BE2C (cell line): ENCODE measurements around the gene ZMAT5.

Experiments
- DNase-seq: peaks from one replicate; pipeline ENCODE4 v3.0.0-alpha.2; 2020
- H3K27me3 ChIP-seq: fragments of 250-450 bp; sonication (Bioruptor Pico); 2 replicates; pipeline ENCODE4 v1.5.1; 2020; ENCODE audit warnings: mild to moderate bottlenecking
- H3K36me3 ChIP-seq: fragments of 250-450 bp; sonication (Bioruptor Pico); 2 replicates; pipeline ENCODE4 v1.5.1; 2020; ENCODE audit warnings: mild to moderate bottlenecking
- H3K4me1 ChIP-seq: fragments of 250-450 bp; sonication (Bioruptor Pico); 2 replicates; pipeline ENCODE4 v1.5.1; 2020
- H3K4me3 ChIP-seq: 2 replicates; pipeline ENCODE4 v1.5.1; 2011; ENCODE audit warnings: low read depth, low read length
- H3K9me3 ChIP-seq: fragments of 250-450 bp; sonication (Bioruptor Pico); 2 replicates; pipeline ENCODE4 v1.5.1; 2020
- CTCF ChIP-seq: IDR thresholded peaks from 2 replicates; pipeline ENCODE4 v1.5.1; 2012; ENCODE audit warnings: mild to moderate bottlenecking, low read depth, low read length

ZMAT5 gene

GRCh38 chr22:29697853-29698598 lies 68.8 kb downstream of the ZMAT5 start:
- TF ChIP-seq CTCF: no peak
- Histone ChIP-seq H3K36me3 (peaks cover 22% of the 10 kb centered on the region), H3K27me3 (no peaks in the 10 kb centered on the region), H3K9me3 (no peaks in the 10 kb centered on the region), H3K4me3 (no peak overlapping the region), H3K4me1 (peaks cover 35% of the 10 kb centered on the region)
- no peak for DNase-seq

GRCh38 chr22:29695129-29695926 lies 71.5 kb downstream of the ZMAT5 start:
- TF ChIP-seq CTCF: 0 out of 2 replicates have a peak, but pooled peaks have one; percentile 2
- DNase-seq: peak; percentile 93

GRCh38 chr22:29693671-29694070 lies 73.1 kb downstream of the ZMAT5 start:
- Histone ChIP-seq H3K36me3 (peaks cover 31% of the 10 kb centered on the region), H3K9me3 (no peaks in the 10 kb centered on the region), H3K4me1 (peaks cover 26% of the 10 kb centered on the region), H3K4me3 (no peak overlapping the region), H3K27me3 (no peaks in the 10 kb centered on the region)
- DNase-seq: no peak
- TF ChIP-seq CTCF: no peak

More at GRCh38 chr22:29695129-29695926, 71.5 kb downstream of the ZMAT5 start:
- H3K9me3 ChIP-seq: no peaks in the 10 kb centered on the region
- no peaks in the 10 kb centered on the region for H3K27me3 ChIP-seq
- no peak overlapping the region for H3K4me3 ChIP-seq
- H3K36me3 ChIP-seq: peaks cover 25% of the 10 kb centered on the region
- H3K4me1 ChIP-seq: peaks cover 15% of the 10 kb centered on the region

- Histone ChIP-seq H3K36me3 (peaks cover 31% of the 10 kb centered on the region), H3K27me3 (no peaks in the 10 kb centered on the region), H3K4me1 (peaks cover 26% of the 10 kb centered on the region), H3K9me3 (no peaks in the 10 kb centered on the region), H3K4me3 (no peak overlapping the region)
- DNase-seq: no peak
- TF ChIP-seq CTCF: no peak
Observed at GRCh38 chr22:29693161-29693560, 73.6 kb downstream of the ZMAT5 start.

GRCh38 chr22:29692327-29692640 lies 74.5 kb downstream of the ZMAT5 start:
- TF ChIP-seq CTCF: no peak
- no peak for DNase-seq
- Histone ChIP-seq H3K9me3 (no peaks in the 10 kb centered on the region), H3K27me3 (no peaks in the 10 kb centered on the region), H3K4me3 (no peak overlapping the region), H3K36me3 (peaks cover 31% of the 10 kb centered on the region), H3K4me1 (peaks cover 26% of the 10 kb centered on the region)

- TF ChIP-seq CTCF: no peak
- Histone ChIP-seq H3K4me1 (peaks cover 26% of the 10 kb centered on the region), H3K9me3 (no peaks in the 10 kb centered on the region), H3K4me3 (no peak overlapping the region), H3K27me3 (no peaks in the 10 kb centered on the region), H3K36me3 (peaks cover 27% of the 10 kb centered on the region)
- DNase-seq: no peak
Observed at GRCh38 chr22:29691636-29692326, 75.0 kb downstream of the ZMAT5 start.
